CD4-positive, alpha-beta T cell treated with Interleukin-15 for 4 hours (primary cell): Measurements from ENCODE around the gene PLGRKT.
"Not testable (repeated sequence)": the region's sequence is repeated elsewhere in the genome, so short reads cannot be mapped to it uniquely, and the experiment has no call there.

Source experiments
- DNase-seq: peaks from one replicate; pipeline ENCODE4 v3.0.0-alpha.2; 2020; ENCODE audit warnings: low spot score

PLGRKT gene

GRCh38 chr9:5437254-5438216 is at the start of gene PLGRKT:
Gene PLGRKT (minus strand): TSS chr9:5437925. CDS start chr9:5431977, 5,948 bp downstream.
- peak; percentile 92 for DNase-seq

DNA sequence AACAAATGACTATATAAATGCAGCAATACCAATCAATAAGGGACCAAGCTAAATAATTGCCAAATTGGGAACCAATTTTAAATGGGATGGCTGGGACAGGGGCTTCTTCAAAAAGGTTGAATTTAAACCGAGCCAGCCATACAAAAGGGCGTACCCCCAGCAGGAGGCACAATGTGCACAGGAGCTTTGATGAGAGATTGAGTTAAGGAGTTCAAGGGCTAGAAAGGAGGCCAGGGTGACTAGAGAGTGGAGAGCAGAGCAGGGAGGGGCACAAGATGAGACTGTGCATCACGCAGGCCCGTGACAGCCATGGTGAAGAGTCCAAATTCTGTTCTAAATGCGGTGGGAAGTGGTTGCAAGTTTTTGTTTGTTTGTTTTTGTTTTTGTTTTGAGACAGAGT is 49.3 kb upstream of the PLGRKT start:
- no peak for DNase-seq

GRCh38 chr9:5485378-5486085 is 47.8 kb upstream of the PLGRKT start:
- DNase-seq, result no peak

DNA sequence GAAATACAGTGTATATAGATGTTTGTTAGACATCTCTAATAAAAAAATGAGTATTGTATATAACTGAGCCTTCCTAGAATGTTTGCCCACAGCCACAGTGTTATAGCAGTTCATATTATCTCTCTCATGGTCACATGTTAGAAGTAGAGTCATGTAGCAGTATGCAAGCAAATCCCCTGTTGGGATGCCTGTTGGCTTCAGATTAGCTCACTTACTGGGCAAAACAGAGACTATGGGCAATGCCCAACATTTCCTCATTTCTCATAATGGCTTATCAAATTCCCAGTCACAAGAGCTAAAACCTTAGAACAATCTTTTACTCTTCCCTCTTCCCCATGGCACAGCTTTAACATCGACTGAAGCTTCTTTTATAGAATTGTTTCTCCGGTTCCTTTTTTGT is 45.6 kb upstream of the PLGRKT start:
- DNase-seq, result no peak

DNA sequence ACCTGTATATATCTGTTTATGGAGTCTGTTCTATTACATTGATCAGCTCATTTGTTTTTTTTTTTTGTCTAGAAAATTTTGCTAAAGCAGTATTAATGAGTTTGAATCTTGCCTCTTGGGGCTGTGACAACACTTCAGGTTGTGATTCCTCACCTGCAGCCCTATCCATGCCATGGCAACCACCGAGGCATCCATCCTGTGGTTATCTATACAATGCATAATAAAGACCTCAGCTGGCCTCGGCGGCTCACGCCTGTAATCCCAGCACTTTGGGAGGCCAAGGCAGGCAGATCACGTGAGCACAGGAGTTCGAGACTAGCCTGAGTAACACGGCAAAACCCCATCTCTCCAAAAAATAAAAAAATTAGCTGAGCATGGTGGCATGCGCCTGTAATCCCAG is 44.5 kb upstream of the PLGRKT start:
- DNase-seq, result no peak

DNA sequence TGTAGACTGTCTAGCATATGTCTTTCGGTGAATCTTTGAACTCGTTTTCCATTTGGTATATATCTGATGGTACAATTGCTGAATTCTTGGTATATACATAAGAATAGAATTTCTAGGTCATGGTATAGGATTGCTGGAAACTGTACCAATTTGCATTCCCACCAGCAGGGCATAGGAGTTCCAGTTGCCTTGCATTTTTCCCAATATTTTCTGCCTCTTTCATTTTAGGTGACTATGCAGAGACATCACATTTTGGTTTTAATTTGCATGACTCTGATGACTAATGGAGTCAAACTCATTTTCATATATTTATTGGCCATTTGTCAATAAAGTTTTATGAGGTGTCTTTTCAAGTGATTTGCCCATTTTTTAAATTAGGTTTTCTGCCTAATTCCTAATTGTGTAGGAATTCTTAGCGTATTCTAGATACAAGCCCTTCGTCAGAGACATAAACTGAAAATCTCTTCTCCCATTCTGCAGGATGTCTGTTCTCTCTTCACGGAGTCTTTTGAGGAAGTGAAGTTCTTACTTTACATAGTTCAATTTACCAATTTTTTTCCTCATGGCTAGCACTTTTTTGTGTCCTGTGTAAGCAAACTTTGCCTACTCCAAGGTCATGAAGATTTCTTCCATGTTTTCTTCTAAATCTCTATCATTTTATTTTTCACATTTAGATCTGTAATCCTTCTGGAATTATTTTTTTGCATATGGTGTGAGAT is 43.8 kb upstream of the PLGRKT start:
- DNase-seq, result no peak

- DNase-seq, result no peak
Measured at GRCh38 chr9:5480919-5481318, 43.2 kb upstream of the PLGRKT start.

DNA sequence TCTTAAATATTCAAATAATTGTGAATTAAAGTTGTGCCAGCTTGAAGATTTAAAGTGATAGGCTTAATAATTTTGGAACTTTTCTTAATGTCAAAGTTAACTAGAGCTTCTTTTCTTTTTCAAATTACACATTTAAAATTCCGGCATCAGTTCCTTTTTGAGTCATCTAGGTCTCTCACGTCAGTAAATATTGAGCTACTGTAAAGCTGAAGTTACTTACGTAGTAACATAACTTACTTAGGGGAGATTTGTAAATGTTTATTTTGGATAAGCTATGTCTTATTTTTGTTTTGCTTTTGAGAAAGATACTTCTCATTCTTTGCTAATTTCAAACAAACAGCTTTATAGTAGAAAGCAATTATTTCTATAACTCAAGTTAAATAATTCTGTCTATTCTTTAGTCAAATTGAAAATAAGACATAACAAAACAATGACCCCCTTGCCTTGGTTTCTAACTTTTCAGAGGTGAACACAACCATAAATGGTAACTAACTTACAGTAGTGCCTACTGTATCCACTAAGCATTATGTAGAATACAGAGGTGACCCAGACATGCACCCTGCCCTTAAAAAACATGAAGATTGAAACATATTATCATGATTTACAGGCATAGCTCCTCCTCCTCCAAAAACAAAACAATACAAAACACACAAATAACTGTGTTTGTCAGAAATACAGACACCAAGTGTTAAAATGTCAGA is 42.4 kb upstream of the PLGRKT start:
- DNase-seq, result no peak

- no peak for DNase-seq
Measured at GRCh38 chr9:5478206-5478605, 40.5 kb upstream of the PLGRKT start.

DNA sequence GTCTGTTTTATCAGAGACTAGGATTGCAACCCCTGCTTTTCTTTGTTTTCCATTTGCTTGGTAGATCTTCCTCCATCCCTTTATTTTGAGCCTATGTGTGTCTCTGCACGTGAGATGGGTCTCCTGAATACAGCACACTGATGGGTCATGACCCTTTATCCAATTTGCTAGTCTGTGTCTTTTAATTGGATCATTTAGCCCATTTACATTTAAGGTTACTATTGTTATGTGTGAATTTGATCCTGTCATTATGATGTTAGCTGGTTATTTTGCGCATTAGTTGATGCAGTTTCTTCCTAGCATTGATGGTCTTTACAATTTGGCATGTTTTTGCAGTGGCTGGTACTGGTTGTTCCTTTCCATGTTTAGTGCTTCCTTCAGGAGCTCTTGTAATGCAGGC is 37.9 kb upstream of the PLGRKT start:
- DNase-seq, result not testable (repeated sequence)

- no peak for DNase-seq
Measured at GRCh38 chr9:5470816-5471215, 33.1 kb upstream of the PLGRKT start.

GRCh38 chr9:5470122-5470521 is 32.4 kb upstream of the PLGRKT start:
- DNase-seq, result no peak

GRCh38 chr9:5468850-5469249 is 31.1 kb upstream of the PLGRKT start:
- no peak for DNase-seq

DNA sequence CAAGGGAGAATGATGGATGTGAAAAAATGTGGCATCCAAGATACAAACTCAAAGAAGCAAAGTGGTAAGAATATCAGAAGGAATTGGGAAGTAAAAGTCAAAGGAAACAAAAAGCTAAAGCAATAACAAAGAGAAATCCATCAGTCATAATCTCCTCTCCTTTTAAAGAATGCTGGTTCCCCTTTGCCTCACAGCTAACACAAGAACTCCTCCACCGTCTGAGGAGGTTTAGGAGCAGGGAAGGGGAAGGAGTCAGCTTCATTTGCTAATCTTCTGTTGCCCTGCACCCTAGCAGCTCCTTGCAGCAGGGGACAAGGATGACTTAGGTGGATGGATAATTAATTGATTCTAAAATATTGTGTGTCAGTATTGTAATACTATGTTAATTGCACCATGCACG is 29.0 kb upstream of the PLGRKT start:
- DNase-seq, result no peak

- no peak for DNase-seq
Measured at GRCh38 chr9:5466005-5466404, 28.3 kb upstream of the PLGRKT start.

DNA sequence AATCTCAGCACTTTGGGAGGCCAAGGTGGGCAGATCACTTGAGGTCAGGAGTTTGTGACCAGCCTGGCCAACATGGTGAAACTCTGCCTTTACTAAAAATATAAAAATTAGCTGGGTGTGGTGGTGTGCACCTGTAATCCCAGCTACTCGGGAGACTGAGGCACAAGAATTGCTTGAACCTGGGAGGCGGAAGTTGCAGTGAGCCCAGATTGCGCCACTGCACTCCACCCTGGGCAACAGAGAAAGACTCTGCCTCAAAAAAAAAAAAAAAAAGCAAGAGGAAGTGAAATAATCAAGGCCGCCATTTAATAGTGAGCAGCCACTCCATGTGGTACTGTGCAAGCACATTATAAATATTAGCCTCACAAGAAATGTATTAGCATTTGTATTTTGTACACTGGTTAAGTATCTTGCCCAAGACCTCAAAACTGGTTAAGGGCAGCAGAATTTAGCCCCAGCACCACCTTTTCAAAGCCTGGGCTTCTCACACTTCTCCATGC is 27.2 kb upstream of the PLGRKT start:
- DNase-seq, result not testable (repeated sequence)

DNA sequence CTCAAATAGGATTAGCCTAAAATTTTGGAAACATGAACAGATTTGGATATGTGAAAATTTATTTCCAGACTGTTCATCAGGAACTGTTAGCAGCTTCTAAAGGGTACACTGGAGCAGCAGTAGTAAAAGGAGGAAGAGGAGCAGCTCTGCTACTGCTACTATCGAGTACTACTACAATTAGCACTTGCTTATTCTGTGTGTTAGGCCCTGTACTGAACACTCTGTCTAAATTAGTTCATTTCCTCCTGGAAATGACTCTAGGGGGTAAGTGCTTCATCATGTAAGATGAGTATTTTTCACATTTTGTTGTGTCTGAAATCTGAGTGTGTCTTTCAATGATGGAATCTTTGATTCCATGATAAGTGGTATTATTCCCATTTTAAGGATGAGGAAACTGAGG is 22.4 kb upstream of the PLGRKT start:
- no peak for DNase-seq

GRCh38 chr9:5459289-5459829 is 21.6 kb upstream of the PLGRKT start:
- peak; percentile 31 for DNase-seq

DNA sequence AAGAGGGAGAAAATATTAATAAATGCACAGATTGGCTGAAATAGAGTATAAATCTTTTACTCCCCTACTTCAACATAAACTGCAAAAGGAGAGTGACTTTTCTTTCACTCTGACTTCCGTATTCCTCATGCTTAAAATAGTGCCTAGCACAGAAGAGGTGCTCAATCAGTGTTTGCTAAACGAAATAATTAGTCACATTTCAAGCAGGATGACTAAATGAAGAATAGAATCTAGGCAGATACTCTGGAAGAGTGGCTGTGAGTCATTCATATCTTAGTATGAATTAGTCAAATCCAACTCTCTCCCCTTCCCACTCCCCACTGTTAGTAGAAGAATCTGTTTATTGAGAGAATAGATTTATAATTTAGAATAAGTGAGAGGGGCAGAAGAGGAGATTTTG is 17.5 kb upstream of the PLGRKT start:
- DNase-seq, result peak; percentile 47

DNA sequence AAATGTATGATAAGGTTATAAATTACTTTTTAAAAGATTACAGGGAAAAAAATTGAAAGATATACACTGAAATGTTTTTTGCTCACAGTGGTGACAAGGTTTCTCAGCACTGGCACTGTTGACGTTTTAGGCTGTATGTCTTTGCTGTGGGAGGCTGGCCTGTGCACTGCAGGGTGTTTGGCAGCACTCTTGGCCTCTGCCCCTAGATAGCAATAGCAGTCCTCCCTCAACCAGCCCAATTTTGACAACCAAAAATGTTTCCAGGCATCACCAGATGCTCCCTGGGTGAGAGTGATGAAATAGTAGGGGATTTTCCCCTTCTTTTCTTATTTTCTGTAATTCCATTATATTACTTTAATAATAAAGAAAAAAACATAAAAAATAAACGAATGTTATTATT is 15.9 kb upstream of the PLGRKT start:
- DNase-seq, result no peak

DNA sequence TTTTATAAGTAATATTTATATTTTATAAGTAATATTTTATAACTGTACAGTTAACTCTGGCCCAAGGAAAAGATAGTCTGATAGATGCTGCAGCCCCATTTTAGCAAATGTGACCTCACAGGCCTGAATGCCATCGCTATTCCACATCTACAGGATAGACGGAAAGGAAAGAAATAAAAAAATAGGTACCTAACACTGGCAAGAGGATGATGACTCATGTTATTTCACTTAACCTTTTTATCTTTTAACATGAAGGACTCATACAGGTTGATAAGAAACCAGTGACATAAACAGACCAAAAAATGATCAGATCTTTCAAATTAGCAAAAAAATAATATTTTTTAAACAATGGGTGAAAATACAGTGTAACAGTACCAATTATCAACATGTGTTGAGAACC is 15.3 kb upstream of the PLGRKT start:
- DNase-seq, result peak; percentile 31

DNA sequence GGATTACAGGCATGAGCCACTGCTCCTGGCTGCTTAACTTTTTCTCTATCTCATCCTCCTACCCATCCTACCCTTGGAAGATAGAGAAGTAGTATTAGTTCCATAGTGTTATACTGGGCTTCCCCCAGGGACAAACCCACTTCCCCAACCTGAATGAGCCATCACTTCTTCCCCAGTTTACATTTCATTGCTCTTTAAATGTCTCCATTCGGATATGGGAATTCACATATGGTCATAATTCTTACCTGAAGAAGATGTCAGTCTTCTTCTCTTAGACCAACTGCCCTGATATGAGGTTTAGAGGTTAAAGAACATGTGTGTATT is 14.5 kb upstream of the PLGRKT start:
- no peak for DNase-seq
